Liver (tissue), 9 donors: Measurements from ENCODE around the gene PDCD6IP. TPM values are rescaled to one million over a fixed set of nuclear protein-coding genes. Genes with fewer than 3 reads are reported as not detected.

Source experiments
- DNase-seq: peaks from one replicate; pipeline ENCODE4 v3.0.0-alpha.2; 2017; ENCODE audit warnings: low spot score
- H3K27ac ChIP-seq, 2 donors: one replicate each; pipeline ENCODE4 v1.7.0; 2013; ENCODE audit warnings: inconsistent platforms in 2 of 2, low read length in 2 of 2, control low read depth in 1 of 2, low read depth in 1 of 2, mild to moderate bottlenecking in 1 of 2
- H3K27me3 ChIP-seq, 4 donors: one replicate each; pipeline versions ENCODE4 v1.6.1 to v1.7.0; 2013; ENCODE audit warnings: low read length in 3 of 4, inconsistent platforms in 1 of 4, mild to moderate bottlenecking in 1 of 4, moderate library complexity in 1 of 4; ENCODE audit not compliant: control insufficient read depth in 4 of 4, insufficient read depth in 4 of 4
- H3K36me3 ChIP-seq, 4 donors: one replicate each; pipeline versions ENCODE4 v1.6.1 to v1.7.0; 2013; ENCODE audit warnings: low read length in 3 of 4, mild to moderate bottlenecking in 3 of 4, low read depth in 1 of 4, moderate library complexity in 1 of 4; ENCODE audit not compliant: control insufficient read depth in 4 of 4, insufficient read depth in 3 of 4
- H3K4me1 ChIP-seq, 4 donors: one replicate each; pipeline versions ENCODE4 v1.6.1 to v1.7.0; 2013; ENCODE audit warnings: low read length in 3 of 4, mild to moderate bottlenecking in 3 of 4, moderate library complexity in 1 of 4; ENCODE audit not compliant: control insufficient read depth in 4 of 4, insufficient read depth in 4 of 4
- H3K4me3 ChIP-seq, 3 donors: one replicate each; pipeline versions ENCODE4 v1.6.1 to v1.7.0; 2013; ENCODE audit warnings: low read length in 3 of 3, control low read depth in 1 of 3, low read depth in 1 of 3, mild to moderate bottlenecking in 1 of 3
- H3K9ac ChIP-seq, 2 donors: one replicate each; pipeline ENCODE4 v1.7.0; 2013; ENCODE audit warnings: low read length in 2 of 2, mild to moderate bottlenecking in 2 of 2, moderate library complexity in 2 of 2, control low read depth in 1 of 2, low read depth in 1 of 2
- H3K9me3 ChIP-seq, 4 donors: one replicate each; pipeline versions ENCODE4 v1.6.1 to v1.7.0; 2013; ENCODE audit warnings: low read length in 3 of 4; ENCODE audit not compliant: control insufficient read depth in 4 of 4
- ATF3 ChIP-seq: IDR thresholded peaks from 2 replicates; pipeline ENCODE4 v1.6.1; 2016; ENCODE audit warnings: antibody characterized with exemption
- EGR1 ChIP-seq, 2 donors: IDR thresholded peaks; 2 replicates each; pipeline ENCODE4 v1.6.1; 2016 to 2018; ENCODE audit warnings: antibody characterized with exemption in 2 of 2, low read depth in 2 of 2
- FOXA1 ChIP-seq: IDR thresholded peaks from 2 replicates; pipeline ENCODE4 v1.6.1; 2016; ENCODE audit warnings: antibody characterized with exemption
- FOXA2 ChIP-seq: IDR thresholded peaks from 2 replicates; pipeline ENCODE4 v1.6.1; 2016; ENCODE audit warnings: antibody characterized with exemption
- GABPA ChIP-seq, 2 donors: IDR thresholded peaks in 1 of 2; conservative IDR thresholded peaks in 1 of 2; 2 replicates each; pipeline ENCODE4 v1.6.1; 2016; ENCODE audit warnings: antibody characterized with exemption in 2 of 2, mild to moderate bottlenecking in 1 of 2, moderate library complexity in 1 of 2
- HNF4A ChIP-seq, 2 donors: conservative IDR thresholded peaks; 2 replicates each; pipeline ENCODE4 v1.6.1; 2016; ENCODE audit warnings: antibody characterized with exemption in 2 of 2, mild to moderate bottlenecking in 2 of 2
- HNF4G ChIP-seq: IDR thresholded peaks from 2 replicates; pipeline ENCODE4 v1.6.1; 2016; ENCODE audit warnings: antibody characterized with exemption
- MAX ChIP-seq: IDR thresholded peaks from 2 replicates; pipeline ENCODE4 v1.6.1; 2016; ENCODE audit warnings: antibody characterized with exemption
- NR2F2 ChIP-seq: IDR thresholded peaks from 2 replicates; pipeline ENCODE4 v1.6.1; 2016; ENCODE audit warnings: antibody characterized with exemption
- RAD21 ChIP-seq, 2 donors: IDR thresholded peaks; 2 replicates each; pipeline ENCODE4 v1.6.1; 2016; ENCODE audit warnings: antibody characterized with exemption in 2 of 2, mild to moderate bottlenecking in 2 of 2
- REST ChIP-seq: IDR thresholded peaks from 2 replicates; pipeline ENCODE4 v1.6.1; 2016; ENCODE audit warnings: antibody characterized with exemption, mild to moderate bottlenecking
- RXRA ChIP-seq, 2 donors: IDR thresholded peaks; 2 replicates each; pipeline ENCODE4 v1.6.1; 2017 to 2018; ENCODE audit warnings: antibody characterized with exemption in 2 of 2, mild to moderate bottlenecking in 1 of 2
- SP1 ChIP-seq: IDR thresholded peaks from 2 replicates; pipeline ENCODE4 v1.6.1; 2018; ENCODE audit warnings: antibody characterized with exemption, mild to moderate bottlenecking
- TAF1 ChIP-seq: conservative IDR thresholded peaks from 2 replicates; pipeline ENCODE4 v1.6.1; 2016; ENCODE audit warnings: antibody characterized with exemption, mild to moderate bottlenecking
- ZBTB33 ChIP-seq: IDR thresholded peaks from 2 replicates; pipeline ENCODE4 v1.6.1; 2016; ENCODE audit warnings: antibody characterized with exemption
- WGBS: extraction: QIAGEN DNeasy Blood & Tissue Kit; methylation state at CpG from one replicate; pipeline ENCODE4 v1.1.7; 2013; 5-methylcytosine and 5-hydroxymethylcytosine counted together
- polyA plus RNA-seq, 2 donors: library from polyadenylated mRNA; stranded (reverse) in 1 of 2; unstranded in 1 of 2; fragments of 200-250 nt in 1 of 2; fragments of >200 nt in 1 of 2; fragmentation: Nextera tagmentation in 1 of 2; extraction: Ambion mirVana in 1 of 2; gene quantifications; one replicate each; pipeline versions ENCODE4 v1.2.1 to v1.2.3, GENCODE V29; 2013 to 2015
- total RNA-seq, 2 donors: library from RNA; depleted of rRNA; stranded (reverse); fragments of >200 nt; gene quantifications; one replicate each; pipeline ENCODE4 v1.2.3, GENCODE V29; 2014
- donor health status: healthy.
- donor health status: healthy.
- donor health status: healthy.
- donor health status: healthy.
- donor health status: healthy.

The PDCD6IP gene
- total and polyA plus RNA-seq, 4 donors: 31.9 to 73.8 (median 47.9) TPM

- Histone ChIP-seq H3K36me3 (no peaks in the 10 kb centered on the region), H3K4me3 (no peak overlapping the region), H3K9ac (no peak overlapping the region), H3K27me3 (no peaks in the 10 kb centered on the region), H3K9me3 (no peaks in the 10 kb centered on the region), H3K27ac (no peak overlapping the region), H3K4me1 (peaks cover 0 to 7% (median 6%) of the 10 kb centered on the region in 4 donors)
- DNase-seq: no peak
- TF ChIP-seq RXRA (IDR thresholded peaks at IDR 0.05): no peak
- no peak for TF ChIP-seq FOXA2
- no peak for TF ChIP-seq EGR1 (IDR thresholded peaks at IDR 0.05; ENCODE audit: low read depth in 2 of 2)
- no peak for TF ChIP-seq RAD21 (IDR thresholded peaks at IDR 0.05)
- TF ChIP-seq ZBTB33: no peak
- no peak for TF ChIP-seq REST
- TF ChIP-seq MAX: no peak
- 88% methylated on average over 14 of the region's 14 CpGs for WGBS
Observed at GRCh38 chr3:33881156-33882064, 83.0 kb downstream of the PDCD6IP start.

GRCh38 chr3:33882296-33882695 lies 83.9 kb downstream of the PDCD6IP start:
- H3K9me3 ChIP-seq: no peaks in the 10 kb centered on the region
- DNase-seq: no peak
- peaks cover 0 to 7% (median 6%) of the 10 kb centered on the region in 4 donors for H3K4me1 ChIP-seq
- H3K36me3 ChIP-seq: no peaks in the 10 kb centered on the region
- no peak overlapping the region for H3K4me3 ChIP-seq
- no peaks in the 10 kb centered on the region for H3K27me3 ChIP-seq
- H3K27ac ChIP-seq: no peak overlapping the region
- no peak overlapping the region for H3K9ac ChIP-seq
- WGBS: 76% methylated on average over 6 of the region's 6 CpGs
- TF ChIP-seq RXRA (IDR thresholded peaks at IDR 0.05) (no peak), RAD21 (IDR thresholded peaks at IDR 0.05) (no peak), EGR1 (IDR thresholded peaks at IDR 0.05; ENCODE audit: low read depth in 2 of 2) (no peak), FOXA2 (no peak), SP1 (no peak), ZBTB33 (no peak), GABPA (IDR thresholded peaks at IDR 0.05 in 1 of 2, conservative IDR thresholded peaks at IDR 0.05 in 1 of 2) (no peak), FOXA1 (no peak), HNF4G (no peak), ATF3 (no peak), NR2F2 (no peak), HNF4A (conservative IDR thresholded peaks at IDR 0.05) (no peak), MAX (no peak), TAF1 (no peak), REST (no peak)
